DMS53 treated with DMSO at 0.1 percent for 48 hours (cell line): ENCODE measurements around the gene NOD2.

Source experiments
- DNase-seq: peaks from one replicate; lab custom pipeline; 2025; ENCODE audit not compliant: unreplicated experiment; lab: John Stamatoyannopoulos, UW

Gene NOD2

GRCh38 chr16:50741225-50741780, 47.9 kb downstream of the NOD2 start:
- DNase-seq, result no peak

GRCh38 chr16:50741781-50742575, 48.6 kb downstream of the NOD2 start, which contains the start of gene CYLD:
TSS of gene CYLD (plus strand) at chr16:50742086. CDS start at chr16:50749699, 7,613 bp downstream.
- peak; percentile 98 for DNase-seq

- DNase-seq, result no peak
Measured at GRCh38 chr16:50742576-50743200, 49.3 kb downstream of the NOD2 start.

- DNase-seq, result no peak
Measured at GRCh38 chr16:50743581-50744225, 50.3 kb downstream of the NOD2 start.

- DNase-seq, result no peak
Measured at GRCh38 chr16:50744881-50745280, 51.5 kb downstream of the NOD2 start.

GRCh38 chr16:50745940-50746339, 52.5 kb downstream of the NOD2 start:
- no peak for DNase-seq

GRCh38 chr16:50747207-50747956, 54.0 kb downstream of the NOD2 start:
- peak; percentile 18 for DNase-seq

GRCh38 chr16:50751528-50751927, 58.1 kb downstream of the NOD2 start:
- no peak for DNase-seq

GRCh38 chr16:50752471-50753235, 59.2 kb downstream of the NOD2 start:
- DNase-seq, result no peak

GRCh38 chr16:50756473-50756872, 63.1 kb downstream of the NOD2 start:
- no peak for DNase-seq

- no peak for DNase-seq
Measured at GRCh38 chr16:50761267-50761666, 67.9 kb downstream of the NOD2 start.

- DNase-seq, result no peak
Measured at GRCh38 chr16:50762241-50762640, 68.8 kb downstream of the NOD2 start.

GRCh38 chr16:50763211-50763610, 69.8 kb downstream of the NOD2 start:
- no peak for DNase-seq

GRCh38 chr16:50765260-50765659, 71.9 kb downstream of the NOD2 start:
- DNase-seq, result no peak

- no peak for DNase-seq
Measured at GRCh38 chr16:50765861-50766260, 72.5 kb downstream of the NOD2 start.

- no peak for DNase-seq
Measured at GRCh38 chr16:50767197-50767596, 73.8 kb downstream of the NOD2 start.

- no peak for DNase-seq
Measured at GRCh38 chr16:50771366-50771765, 78.0 kb downstream of the NOD2 start.

- no peak for DNase-seq
Measured at GRCh38 chr16:50774405-50774804, 81.0 kb downstream of the NOD2 start.

- no peak for DNase-seq
Measured at GRCh38 chr16:50774960-50775359, 81.6 kb downstream of the NOD2 start.

GRCh38 chr16:50776037-50776436, 82.6 kb downstream of the NOD2 start:
- no peak for DNase-seq
